Measurements from ENCODE around the gene CHN1.

Gene CHN1

GRCh38 chr2:174863183-174863582 is 142.0 kb downstream of the CHN1 start:
- ChIA-PET POLR2A (no interaction called here), CTCF (no interaction called here)
- DNase-seq (ENCODE audit: low read depth, low spot score), result no peak
- TF ChIP-seq CTCF (IDR thresholded peaks at IDR 0.05; ENCODE audit: insufficient read depth, low read length, missing control alignments), result no peak
- H3K4me3 ChIP-seq (ENCODE audit: low read depth, low read length), result no peak overlapping the region

DNA sequence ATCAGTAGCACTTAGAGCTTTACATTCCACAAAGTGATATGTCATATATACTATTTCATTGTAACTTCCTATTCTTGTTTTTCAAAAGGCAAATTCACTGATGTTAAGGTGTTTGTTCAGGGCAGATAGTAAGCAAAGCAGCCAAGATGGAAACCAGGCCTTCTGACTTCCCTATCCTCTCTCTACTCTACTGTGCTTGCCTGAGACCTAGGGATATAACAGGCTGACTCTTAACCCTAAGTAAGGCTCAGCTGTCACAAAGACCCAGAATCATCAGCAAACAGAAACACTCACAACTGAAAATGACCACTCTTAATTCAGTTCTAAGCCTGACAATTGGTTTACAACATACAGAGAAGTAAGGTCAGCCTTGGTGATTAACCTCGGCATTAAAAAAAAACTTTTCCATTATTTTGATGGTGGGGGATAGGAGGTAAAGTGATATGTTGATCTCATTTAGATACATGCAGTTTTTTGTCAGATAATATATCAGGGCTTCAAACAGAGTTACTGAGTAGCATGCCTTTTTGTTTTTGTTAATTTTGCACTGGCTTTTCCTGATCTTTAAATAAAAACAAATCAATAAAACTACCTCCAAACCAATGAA is 145.5 kb downstream of the CHN1 start:
- ChIA-PET POLR2A (no interaction called here), CTCF (interaction anchor here (1.2 to 2.0 kb wide), 4 partner anchors 9 to 110 kb away, joined by 3 to 5 read pairs (median 4); no protein-coding TSS in a partner anchor)
- no peak for DNase-seq (ENCODE audit: low read depth, low spot score)
- H3K4me3 ChIP-seq (ENCODE audit: low read depth, low read length), result no peak overlapping the region
- TF ChIP-seq CTCF (IDR thresholded peaks at IDR 0.05; ENCODE audit: insufficient read depth, low read length, missing control alignments), result no peak

- TF ChIP-seq CTCF (IDR thresholded peaks at IDR 0.05; ENCODE audit: insufficient read depth, low read length, missing control alignments), result no peak
- POLR2A ChIA-PET, result no interaction called here
- CTCF ChIA-PET, result interaction anchor here (1.2 to 2.0 kb wide), 3 partner anchors 23 to 159 kb away, joined by 3 to 4 read pairs (median 4); no protein-coding TSS in a partner anchor
These were observed 146.4 kb downstream of the CHN1 start for GRCh38 chr2:174858745-174859144.

GRCh38 chr2:174856447-174856846 is 148.7 kb downstream of the CHN1 start:
- no peak for DNase-seq (ENCODE audit: low read depth, low spot score)
- POLR2A ChIA-PET, result no interaction called here
- CTCF ChIA-PET, result interaction anchor here (1.6 kb wide), 1 partner anchor 81 kb away, joined by 4 read pairs; no protein-coding TSS in a partner anchor
- no peak overlapping the region for H3K4me3 ChIP-seq (ENCODE audit: low read depth, low read length)
- TF ChIP-seq CTCF (IDR thresholded peaks at IDR 0.05; ENCODE audit: insufficient read depth, low read length, missing control alignments), result no peak

More at GRCh38 chr2:174858745-174859144, 146.4 kb downstream of the CHN1 start:
- no peak overlapping the region for H3K4me3 ChIP-seq (ENCODE audit: low read depth, low read length)
- DNase-seq (ENCODE audit: low read depth, low spot score), result no peak

DNA sequence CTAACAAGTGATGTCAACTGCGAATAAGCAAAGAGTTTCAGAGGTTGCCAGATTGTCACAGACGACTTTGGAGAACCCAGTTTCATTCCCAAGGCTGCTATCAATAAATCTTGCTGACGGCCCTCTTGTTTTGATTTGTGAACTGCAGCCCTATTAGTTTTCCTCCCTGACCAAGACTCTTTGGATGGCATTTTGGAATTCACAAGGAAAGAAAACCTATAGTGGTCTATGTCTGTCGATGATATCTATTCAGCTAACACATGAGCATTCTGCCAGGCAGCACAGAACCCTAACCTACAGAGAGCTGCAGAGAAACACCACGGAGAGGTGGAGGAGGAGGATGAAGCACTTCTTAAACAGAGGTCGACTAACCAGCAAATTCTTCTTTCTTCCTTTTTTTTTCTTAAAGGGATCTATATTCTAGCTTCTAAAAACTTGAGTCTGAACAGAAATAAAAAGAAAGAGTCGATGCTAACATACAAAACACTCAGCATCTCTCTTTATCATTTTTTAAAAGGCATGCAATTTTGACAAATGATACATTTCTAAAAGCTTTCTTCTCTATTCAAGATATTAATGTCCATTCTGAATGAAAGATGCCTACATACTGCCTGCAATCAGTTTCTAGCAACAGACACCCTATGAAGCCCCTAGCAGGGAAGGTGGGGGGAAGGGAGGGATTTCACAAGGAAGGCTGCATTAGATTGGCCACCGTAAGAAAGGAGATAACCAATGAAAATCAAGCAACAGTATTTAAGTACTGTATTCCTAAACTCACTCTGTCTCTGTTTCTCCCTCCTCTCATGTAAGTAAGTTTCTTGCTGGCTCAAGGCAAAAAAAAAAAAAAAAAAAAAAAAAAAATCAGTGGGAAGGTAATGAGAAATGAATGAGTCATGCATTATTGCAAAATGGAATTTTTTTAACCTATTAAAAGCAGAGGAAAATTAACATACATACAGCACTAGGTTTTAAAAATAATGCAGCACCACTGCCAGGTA is 157.9 kb downstream of the CHN1 start:
- DNase-seq (ENCODE audit: low read depth, low spot score), result peak; percentile 82
- ChIA-PET CTCF (interaction anchor here (0.9 to 2.1 kb wide), 6 partner anchors 76 to 160 kb away, joined by 3 to 18 read pairs (median 4); no protein-coding TSS in a partner anchor), POLR2A (interaction anchor here (0.8 kb wide), 2 partner anchors 12 to 76 kb away, joined by 3 read pairs; no protein-coding TSS in a partner anchor)
- H3K4me3 ChIP-seq (ENCODE audit: low read depth, low read length), result peak overlapping the region; percentile 57
- TF ChIP-seq CTCF (IDR thresholded peaks at IDR 0.05; ENCODE audit: insufficient read depth, low read length, missing control alignments), result no peak
